Hippocampal formation (tissue), 2 donors: ENCODE data around the gene NKX1-1.

Experiments
- DNase-seq, 2 donors: peaks; one replicate each; lab custom pipeline; 2025; lab: John Stamatoyannopoulos, UW

The NKX1-1 gene

GRCh38 chr4:1359976-1360375, 46.3 kb downstream of the NKX1-1 start:
- no peak for DNase-seq

GRCh38 chr4:1359144-1359501, 47.1 kb downstream of the NKX1-1 start:
- DNase-seq: no peak

GRCh38 chr4:1358421-1359143, 47.7 kb downstream of the NKX1-1 start:
- DNase-seq: no peak

GRCh38 chr4:1357356-1358248, 48.6 kb downstream of the NKX1-1 start:
- peak in 1 of 2 donors; percentile 33 for DNase-seq

- DNase-seq: peak; percentile 16 to 19
Observed at GRCh38 chr4:1356181-1356998, 49.9 kb downstream of the NKX1-1 start.

- no peak for DNase-seq
Observed at GRCh38 chr4:1355378-1355777, 50.9 kb downstream of the NKX1-1 start.

GRCh38 chr4:1354983-1355275, 51.3 kb downstream of the NKX1-1 start:
- DNase-seq: no peak

GRCh38 chr4:1354136-1354982, 51.9 kb downstream of the NKX1-1 start:
- DNase-seq: no peak

- DNase-seq: no peak
Observed at GRCh38 chr4:1353186-1354055, 52.8 kb downstream of the NKX1-1 start.
